ENCODE results near the gene RGS7BP.

The RGS7BP gene

GRCh38 chr5:64644831-64645230, 139.0 kb downstream of the RGS7BP start:
- no peak for DNase-seq (ENCODE audit: low read depth, low spot score)
- no peak overlapping the region for H3K4me3 ChIP-seq (ENCODE audit: low read depth, low read length)
- TF ChIP-seq CTCF (IDR thresholded peaks at IDR 0.05; ENCODE audit: low read depth, low read length): no peak
- in situ Hi-C loops (cut with HindIII; ENCODE audit: low sequenced_read_pairs): no loop called here

- no peak for DNase-seq (ENCODE audit: low read depth, low spot score)
- H3K4me3 ChIP-seq (ENCODE audit: low read depth, low read length): no peak overlapping the region
- in situ Hi-C loops (cut with HindIII; ENCODE audit: low sequenced_read_pairs): no loop called here
- TF ChIP-seq CTCF (IDR thresholded peaks at IDR 0.05; ENCODE audit: low read depth, low read length): no peak
These were observed 140.4 kb downstream of the RGS7BP start for GRCh38 chr5:64646169-64646568.

- no peak for TF ChIP-seq CTCF (IDR thresholded peaks at IDR 0.05; ENCODE audit: low read depth, low read length)
- no peak for DNase-seq (ENCODE audit: low read depth, low spot score)
- H3K4me3 ChIP-seq (ENCODE audit: low read depth, low read length): no peak overlapping the region
- in situ Hi-C loops (cut with HindIII; ENCODE audit: low sequenced_read_pairs): no loop called here
These were observed 143.7 kb downstream of the RGS7BP start for GRCh38 chr5:64649512-64649911.

GRCh38 chr5:64653766-64654560, 148.1 kb downstream of the RGS7BP start:
- no peak for DNase-seq (ENCODE audit: low read depth, low spot score)
- TF ChIP-seq CTCF (IDR thresholded peaks at IDR 0.05; ENCODE audit: low read depth, low read length): no peak
- in situ Hi-C loops (cut with HindIII; ENCODE audit: low sequenced_read_pairs): no loop called here
- H3K4me3 ChIP-seq (ENCODE audit: low read depth, low read length): no peak overlapping the region

GRCh38 chr5:64654561-64654938, 148.7 kb downstream of the RGS7BP start:
- in situ Hi-C loops (cut with HindIII; ENCODE audit: low sequenced_read_pairs): no loop called here
- no peak for TF ChIP-seq CTCF (IDR thresholded peaks at IDR 0.05; ENCODE audit: low read depth, low read length)
- no peak overlapping the region for H3K4me3 ChIP-seq (ENCODE audit: low read depth, low read length)
- no peak for DNase-seq (ENCODE audit: low read depth, low spot score)

GRCh38 chr5:64655596-64655995, 149.8 kb downstream of the RGS7BP start:
- TF ChIP-seq CTCF (IDR thresholded peaks at IDR 0.05; ENCODE audit: low read depth, low read length): no peak
- H3K4me3 ChIP-seq (ENCODE audit: low read depth, low read length): no peak overlapping the region
- in situ Hi-C loops (cut with HindIII; ENCODE audit: low sequenced_read_pairs): no loop called here
- DNase-seq (ENCODE audit: low read depth, low spot score): no peak
